GM12878 (cell line): Measurements from ENCODE around the gene IRF9.

Experiments
- CTCF ChIP-seq, 3 experiments: IDR thresholded peaks in 2 of 3; conservative IDR thresholded peaks in 1 of 3; 2 replicates each; pipeline ENCODE4 v1.5.1; 2011; ENCODE audit warnings: low read depth in 3 of 3, low read length in 3 of 3, mild to moderate bottlenecking in 3 of 3, control low read depth in 2 of 3, moderate library complexity in 2 of 3, inconsistent platforms in 1 of 3, mixed read lengths in 1 of 3; ENCODE audit not compliant: control insufficient read depth in 2 of 3, insufficient read depth in 1 of 3; ENCODE audit errors: extremely low read depth in 1 of 3
- EZH2 ChIP-seq: IDR thresholded peaks from 2 replicates; pipeline ENCODE4 v1.6.1; 2012; ENCODE audit warnings: low read depth, mild to moderate bottlenecking, control low read depth, inconsistent platforms, low read length, borderline replicate concordance; ENCODE audit not compliant: control insufficient read depth
- FOXM1 ChIP-seq: IDR thresholded peaks from 2 replicates; pipeline ENCODE4 v1.6.1; 2012; ENCODE audit warnings: low read depth, mild to moderate bottlenecking, inconsistent platforms, low read length, moderate library complexity
- GABPA ChIP-seq: IDR thresholded peaks from 2 replicates; pipeline ENCODE4 v1.6.1; 2014; ENCODE audit warnings: antibody characterized with exemption, low read depth, mild to moderate bottlenecking, inconsistent platforms
- NBN ChIP-seq: fragments of 450-650 bp; IDR thresholded peaks from 2 replicates; pipeline ENCODE4 v1.6.1; 2016
- PAX8 ChIP-seq: fragments of 450-650 bp; IDR thresholded peaks from 2 replicates; pipeline ENCODE4 v1.6.1; 2017; ENCODE audit warnings: mild to moderate bottlenecking, moderate library complexity
- POLR2AphosphoS2 ChIP-seq: IDR thresholded peaks from 2 replicates; pipeline ENCODE4 v1.6.1; 2011; ENCODE audit warnings: low read depth, mild to moderate bottlenecking, low read length, improper control_type of control experiment, moderate library complexity
- USF1 ChIP-seq: IDR thresholded peaks from 2 replicates; pipeline ENCODE4 v1.6.1; 2011; ENCODE audit warnings: borderline replicate concordance, low read depth, mild to moderate bottlenecking, moderate library complexity, mixed read lengths, low read length; ENCODE audit not compliant: insufficient read depth; ENCODE audit errors: extremely low read length
- YY1 ChIP-seq: IDR thresholded peaks from 2 replicates; pipeline ENCODE4 v1.6.1; 2011; ENCODE audit warnings: low read depth, mild to moderate bottlenecking, low read length
- ZSCAN29 ChIP-seq: fragments of 450-650 bp; IDR thresholded peaks from 2 replicates; pipeline ENCODE4 v1.6.1; 2017; ENCODE audit warnings: mild to moderate bottlenecking, moderate library complexity

- no peak for TF ChIP-seq CTCF (IDR thresholded peaks at IDR 0.05 in 2 of 3, conservative IDR thresholded peaks at IDR 0.05 in 1 of 3; ENCODE audit: control insufficient read depth in 2 of 3, extremely low read depth in 1 of 3, insufficient read depth in 1 of 3, low read depth in 3 of 3, low read length in 3 of 3)
- TF ChIP-seq ZSCAN29: no peak
- no peak for TF ChIP-seq YY1
- no peak for TF ChIP-seq POLR2AphosphoS2
- TF ChIP-seq GABPA: no peak
- no peak for TF ChIP-seq FOXM1
- no peak for TF ChIP-seq USF1
- no peak for TF ChIP-seq EZH2
- no peak for TF ChIP-seq PAX8
- no peak for TF ChIP-seq NBN
Observed at GRCh38 chr14:24150061-24150460, 11.0 kb upstream of the IRF9 start.
